LHCN-M2 (cell line): Measurements from ENCODE around the gene SMIM23. TPM values are rescaled to one million over a fixed set of nuclear protein-coding genes. Genes with fewer than 3 reads are reported as not detected.

Experiments
- DNase-seq: peaks from one replicate; pipeline ENCODE4 v3.0.0-alpha.2; 2012; ENCODE audit warnings: low read depth
- total RNA-seq: library from RNA; depleted of rRNA; stranded (reverse); fragments of >200 nt; gene quantifications from 2 replicates; pipeline ENCODE4 v1.2.3, GENCODE V29; 2014; rRNA removed

Gene SMIM23
- total RNA-seq, 1 experiment from 2014 or later, result not detected

DNA sequence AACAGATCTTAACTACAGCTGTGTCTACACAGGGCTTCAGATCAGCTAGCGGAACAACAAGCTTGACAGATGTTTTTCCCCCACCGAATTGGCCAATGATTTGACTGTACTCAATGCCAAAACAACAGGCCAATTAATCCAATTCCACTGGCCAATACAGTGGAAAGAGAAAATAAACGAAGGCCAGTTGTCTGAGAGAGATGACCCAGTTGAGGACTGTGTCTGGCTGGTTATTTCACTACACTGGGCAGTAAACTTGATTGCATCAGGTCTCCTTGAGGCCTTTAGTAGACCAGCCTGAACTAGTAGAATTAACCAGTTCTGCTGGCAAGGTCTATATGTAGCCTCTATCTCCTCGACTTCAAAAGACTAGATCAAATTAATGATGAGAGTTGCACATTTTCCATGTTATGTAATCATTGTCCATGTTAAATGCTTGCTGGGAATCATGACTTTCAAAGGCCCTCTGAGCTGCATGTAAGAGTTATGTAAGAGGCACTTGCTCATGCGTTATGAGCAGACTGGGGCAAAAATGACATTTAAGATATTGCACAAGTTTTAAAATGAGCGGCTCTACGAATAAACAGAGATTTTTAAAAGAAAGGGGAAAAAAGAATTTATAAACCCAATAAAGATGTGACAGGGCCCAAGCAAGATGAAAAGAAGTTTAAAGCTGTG, 28.3 kb downstream of the SMIM23 start:
- DNase-seq, result no peak

DNA sequence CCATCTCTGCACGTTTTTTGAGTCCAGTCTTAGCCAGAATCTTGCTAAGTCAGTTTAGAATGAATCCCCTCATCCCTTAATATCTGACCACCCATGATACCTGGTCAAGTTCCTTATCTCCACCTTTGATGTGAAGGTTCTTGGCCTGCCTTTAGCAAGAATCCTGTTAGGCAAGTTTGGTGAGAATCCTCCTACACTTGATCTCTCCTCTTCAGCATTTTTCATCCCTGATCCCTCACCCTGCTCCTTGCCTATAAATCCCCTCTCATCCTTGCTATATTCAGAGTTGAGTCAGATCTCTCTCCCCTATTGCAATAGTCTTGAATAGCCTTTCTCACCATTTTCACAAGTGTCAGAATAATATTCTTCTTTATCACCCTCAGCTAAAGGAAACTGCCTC, 31.0 kb downstream of the SMIM23 start:
- no peak for DNase-seq

DNA sequence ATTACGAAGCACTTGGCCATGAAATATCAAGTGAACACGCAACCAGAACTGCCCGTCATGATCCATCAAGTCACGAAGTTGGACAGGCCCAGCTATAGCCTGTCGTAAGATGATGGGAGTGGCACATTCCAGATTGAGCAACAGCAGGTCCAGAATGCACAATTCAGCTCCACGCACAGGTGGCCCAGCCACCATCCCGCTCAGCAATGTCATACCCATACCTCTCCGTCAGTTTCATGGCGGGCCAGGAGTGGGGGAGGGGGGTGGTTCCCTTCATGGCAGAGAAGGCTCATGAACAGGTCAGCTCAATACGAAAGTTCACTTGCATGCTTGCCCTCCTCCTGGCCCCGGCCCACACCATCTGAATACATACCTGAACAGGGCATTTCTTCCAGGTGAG, 34.9 kb downstream of the SMIM23 start:
- DNase-seq, result no peak

DNA sequence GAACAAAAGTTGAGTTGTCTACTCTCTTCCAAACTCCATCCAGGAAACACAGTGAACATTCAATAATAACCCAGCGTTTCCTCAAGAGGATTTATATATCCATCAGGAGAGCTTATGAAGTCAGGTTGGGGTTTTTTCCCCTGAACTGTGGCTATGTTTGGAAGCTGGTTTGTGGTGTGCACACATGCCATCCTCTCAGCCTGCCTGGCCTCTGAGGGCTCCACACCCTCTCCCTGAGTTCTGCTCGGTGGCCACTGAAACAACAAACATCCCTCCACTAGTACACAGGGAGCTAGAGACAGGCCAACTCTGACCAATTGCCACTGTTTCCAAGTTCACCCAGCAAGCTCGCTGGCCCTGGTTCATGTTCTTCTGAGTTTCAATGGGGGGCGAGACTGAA, 35.7 kb downstream of the SMIM23 start:
- DNase-seq, result no peak

DNA sequence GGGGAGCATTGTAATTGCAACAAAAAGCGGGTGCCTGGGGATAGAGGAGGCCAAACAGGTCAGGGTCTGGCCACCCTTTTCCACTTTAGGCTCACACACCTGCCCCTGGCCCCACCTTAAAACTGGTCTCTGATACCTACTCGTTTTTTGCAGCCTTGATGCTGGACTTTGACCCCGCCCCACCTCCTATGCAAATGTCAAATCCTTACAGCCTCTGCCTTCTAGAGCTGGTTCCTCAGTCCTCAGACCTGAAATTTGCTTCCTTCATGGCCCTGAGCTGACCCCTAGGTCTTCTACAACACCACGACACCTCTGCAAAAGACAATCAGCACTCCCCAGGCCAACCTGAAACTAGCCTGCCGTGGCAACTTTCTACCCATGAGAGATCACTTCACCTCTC, 37.7 kb downstream of the SMIM23 start:
- no peak for DNase-seq

DNA sequence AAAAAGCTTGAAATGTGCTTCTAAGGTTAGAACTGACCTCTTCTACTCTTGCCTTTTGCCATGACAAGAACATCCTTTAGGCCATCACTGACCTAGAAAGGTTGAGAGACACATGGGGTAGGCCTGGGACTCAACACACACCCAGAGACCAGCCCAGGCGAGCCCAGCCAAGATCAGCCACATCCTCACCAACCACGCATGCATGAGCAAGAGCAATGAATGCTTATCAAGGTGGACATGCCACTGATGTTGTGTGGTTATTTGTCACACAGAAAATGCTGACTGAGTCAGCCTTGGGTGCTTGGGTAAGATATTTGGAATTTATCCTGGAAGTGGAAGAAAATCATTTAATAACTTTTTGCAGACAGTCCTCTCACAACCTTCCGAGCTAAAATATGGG, 39.4 kb downstream of the SMIM23 start:
- no peak for DNase-seq

DNA sequence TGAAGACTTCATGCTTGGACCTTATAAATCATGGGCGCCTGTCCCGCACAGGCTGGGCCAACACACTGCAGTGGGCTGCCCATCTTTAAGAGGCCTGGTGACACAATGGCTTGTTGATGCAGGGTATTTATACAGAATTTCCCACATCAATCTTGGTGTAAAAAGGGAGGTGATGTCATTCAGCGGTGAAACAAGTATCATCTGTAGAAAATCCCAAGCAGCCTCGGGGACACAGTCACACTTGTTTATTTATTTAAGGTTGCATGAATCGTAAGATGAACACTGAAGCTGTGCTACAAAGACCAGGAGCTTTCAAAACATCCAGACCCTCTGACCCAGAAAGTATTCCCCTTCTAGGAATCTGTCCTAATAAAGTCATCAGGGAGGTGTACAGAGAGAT, 40.5 kb downstream of the SMIM23 start:
- DNase-seq, result no peak

DNA sequence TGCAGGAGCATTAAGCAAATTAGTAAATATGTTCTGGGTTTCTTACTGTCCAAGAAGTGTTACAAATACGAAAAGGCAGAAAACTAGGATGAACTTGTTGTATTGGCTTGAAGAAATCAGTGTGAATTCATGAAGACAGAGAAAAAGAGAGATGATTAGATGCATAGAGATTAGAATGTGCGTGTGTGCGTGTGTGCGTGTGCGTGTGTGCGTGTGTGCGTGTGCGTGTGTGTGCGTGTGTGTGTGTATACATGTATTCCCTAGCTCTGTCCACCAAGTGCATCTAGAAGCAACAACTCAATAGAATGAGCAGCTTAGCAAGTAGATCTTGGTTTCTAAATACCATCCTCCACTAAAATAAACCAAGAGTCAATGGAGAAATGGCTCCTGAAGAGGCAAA, 41.5 kb downstream of the SMIM23 start:
- no peak for DNase-seq

DNA sequence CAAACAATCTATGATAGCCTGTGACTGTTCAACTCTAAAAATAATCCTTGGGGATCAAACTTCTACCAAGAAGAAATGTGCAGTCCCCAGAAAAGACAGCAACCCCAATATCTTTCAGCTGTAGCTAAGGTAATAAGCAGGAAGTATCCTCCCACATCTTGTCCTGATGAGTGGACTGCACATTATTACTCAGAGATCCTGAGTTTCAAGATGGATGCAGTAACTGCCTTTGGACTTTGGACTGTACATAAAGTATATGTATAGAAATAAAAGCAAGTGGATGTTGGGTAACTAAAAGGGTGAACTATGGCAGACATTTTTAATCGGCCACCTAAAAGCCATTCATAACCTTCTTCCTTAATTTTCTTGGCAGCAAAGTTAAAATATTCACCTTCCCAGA, 45.1 kb downstream of the SMIM23 start:
- no peak for DNase-seq

DNA sequence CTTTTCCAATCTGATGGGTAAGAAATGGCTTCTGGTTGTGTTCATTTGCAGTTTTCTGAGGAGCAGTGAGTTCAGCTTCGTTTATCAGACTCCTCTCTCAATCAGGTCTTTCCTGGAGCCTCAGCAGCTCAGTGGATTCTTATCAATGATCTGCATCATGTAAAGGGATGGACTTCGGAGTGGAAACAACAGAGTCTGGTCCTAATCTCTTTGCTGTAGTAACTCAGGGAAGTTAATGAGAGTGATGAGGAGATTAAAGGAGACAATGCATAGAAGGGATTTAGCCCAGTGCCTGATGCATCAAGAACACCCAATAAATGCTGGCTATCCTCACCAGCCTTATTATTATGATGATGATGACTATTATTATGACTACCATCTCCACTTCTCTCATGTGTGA, 47.2 kb downstream of the SMIM23 start:
- no peak for DNase-seq

DNA sequence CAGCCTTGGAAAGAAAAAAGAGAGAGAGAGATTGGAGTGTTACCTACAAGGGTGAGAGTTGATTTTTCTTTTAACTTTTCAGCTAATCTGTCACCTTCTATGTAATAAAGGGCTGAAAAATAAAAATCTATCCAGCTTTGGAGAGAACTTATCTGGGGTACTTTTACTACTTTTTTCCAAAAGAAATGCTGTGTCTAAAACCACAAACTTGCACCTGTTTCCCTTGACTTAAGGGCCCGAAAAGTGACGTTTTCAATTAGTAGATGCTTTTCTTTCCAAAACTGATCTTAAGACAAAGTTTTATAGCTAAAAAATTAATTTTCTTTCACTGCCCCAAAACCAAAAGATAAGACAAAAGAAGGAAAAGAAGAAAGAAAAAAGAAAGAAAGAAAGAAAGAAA, 48.8 kb downstream of the SMIM23 start:
- no peak for DNase-seq

DNA sequence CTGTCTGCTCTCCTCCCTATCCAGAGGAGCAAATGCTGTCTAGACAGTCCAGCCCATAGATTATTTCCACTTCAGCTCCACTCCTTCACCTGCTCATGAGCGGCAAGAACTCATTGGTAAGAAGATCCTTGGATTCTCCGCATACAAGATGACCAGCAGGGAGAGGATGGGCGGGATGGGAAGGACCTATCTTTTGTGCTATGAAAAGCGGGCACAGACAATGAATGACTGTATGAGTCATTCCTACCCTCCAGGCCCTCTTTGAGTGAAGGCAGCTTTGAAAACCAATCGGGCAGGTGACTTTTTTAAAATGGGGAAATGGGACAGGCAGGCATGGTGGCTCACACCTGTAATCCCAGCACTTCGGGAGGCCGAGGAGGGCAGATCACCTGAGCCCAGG, 49.4 kb downstream of the SMIM23 start:
- DNase-seq, result no peak

DNA sequence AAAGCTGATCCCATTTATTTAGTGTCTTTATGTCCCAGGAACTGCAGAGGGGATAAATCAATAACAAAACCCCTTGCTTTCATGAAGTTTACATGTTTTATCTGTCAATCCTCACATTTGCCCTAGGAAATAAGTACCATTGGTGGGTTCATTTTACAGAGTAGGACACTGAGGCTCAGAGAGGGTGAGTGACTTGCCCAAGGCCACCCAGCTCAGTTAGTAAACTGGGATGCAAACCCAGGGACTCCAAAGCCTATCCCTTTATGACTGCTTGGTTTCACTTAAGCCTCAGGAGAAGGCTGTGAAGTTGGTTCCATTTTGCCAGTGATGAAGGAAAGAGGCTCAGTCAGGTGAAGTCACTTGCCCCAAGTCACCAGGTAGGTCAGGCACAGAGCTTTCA, 51.9 kb downstream of the SMIM23 start:
- no peak for DNase-seq

DNA sequence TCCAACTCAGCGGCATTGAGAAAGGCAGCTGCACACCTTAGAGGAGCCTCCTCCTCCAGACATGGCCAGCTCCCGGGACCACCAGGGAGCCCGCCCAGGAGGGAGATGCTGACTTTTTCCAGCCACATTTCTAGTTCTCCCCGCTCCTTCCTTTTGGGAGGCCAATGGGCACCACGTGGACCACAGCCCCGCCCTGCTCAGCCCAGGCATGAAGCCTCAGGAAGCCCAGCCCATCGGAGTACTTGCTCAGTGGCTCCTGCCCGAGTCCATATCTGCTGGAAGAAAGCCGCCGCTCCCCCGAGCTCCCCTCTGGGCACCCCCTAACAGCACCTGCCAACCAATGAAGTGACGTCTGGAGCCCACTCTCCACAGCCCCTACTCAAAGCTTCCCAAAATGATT, 52.4 kb downstream of the SMIM23 start:
- DNase-seq, result no peak

DNA sequence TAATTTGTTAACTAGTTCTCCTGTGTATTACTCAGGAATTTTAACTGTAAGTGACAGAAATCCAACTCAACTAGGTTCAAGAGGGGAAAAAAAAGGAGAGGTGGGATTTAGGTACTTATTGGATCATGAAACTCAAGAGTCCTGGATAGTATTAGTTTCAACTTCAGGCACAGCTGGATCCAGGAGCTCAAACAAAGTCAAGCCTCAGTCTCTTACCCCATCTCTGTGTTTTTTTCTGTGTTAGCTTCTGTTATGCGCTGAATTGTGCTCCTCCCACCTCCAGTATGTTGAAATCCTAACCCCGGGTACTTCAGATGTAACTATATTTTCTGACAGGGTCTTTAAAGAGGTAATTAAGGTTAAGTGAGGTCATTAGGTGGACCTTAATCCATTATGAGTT, 53.5 kb downstream of the SMIM23 start:
- no peak for DNase-seq

DNA sequence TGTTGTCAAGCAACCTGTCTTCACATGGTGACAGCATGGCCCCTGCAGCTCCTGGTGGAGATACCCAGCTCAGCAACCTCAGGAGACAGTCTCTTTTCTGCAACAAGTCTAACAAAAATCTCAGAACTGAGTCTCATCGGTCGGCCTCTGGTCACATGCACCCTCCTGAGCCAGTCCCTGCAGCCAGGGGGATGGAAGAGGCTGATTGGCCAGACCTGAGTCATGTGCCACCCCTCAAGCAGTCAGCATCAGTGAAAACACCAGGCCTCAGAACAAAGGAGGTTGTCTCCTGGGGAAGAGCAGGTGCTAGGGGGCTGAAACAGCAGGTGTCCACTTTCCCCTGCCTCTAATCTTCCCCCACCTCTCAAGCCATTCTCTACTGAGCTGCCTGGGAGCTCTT, 54.4 kb downstream of the SMIM23 start:
- peak; percentile 7 for DNase-seq

Other genes with a start within 250 kb of the SMIM23 start
- gene FBXW11, start 220.8 kb downstream of the SMIM23 start, total RNA-seq, result 69.2 and 78.4 TPM in 2 replicates